ENCODE results near the gene LRRFIP1.

The LRRFIP1 gene

GRCh38 chr2:237733677-237734300 is 106.4 kb downstream of the LRRFIP1 start:
- TF ChIP-seq EGR1 (IDR thresholded peaks at IDR 0.05) (no peak), EP300 (IDR thresholded peaks at IDR 0.05; ENCODE audit: borderline replicate concordance) (no peak), MAX (IDR thresholded peaks at IDR 0.05) (no peak), NFIC (IDR thresholded peaks at IDR 0.05) (no peak), FOXM1 (IDR thresholded peaks at IDR 0.05; ENCODE audit: borderline replicate concordance, low read depth) (no peak), TCF12 (IDR thresholded peaks at IDR 0.05; ENCODE audit: low read depth) (no peak), RAD21 (IDR thresholded peaks at IDR 0.05; ENCODE audit: low read depth) (no peak), YY1 (IDR thresholded peaks at IDR 0.05; ENCODE audit: low read depth) (no peak), USF1 (IDR thresholded peaks at IDR 0.05) (no peak), TEAD4 (IDR thresholded peaks at IDR 0.05) (no peak), TAF1 (IDR thresholded peaks at IDR 0.05; ENCODE audit: low read depth) (no peak), REST (IDR thresholded peaks at IDR 0.05; ENCODE audit: low read depth) (no peak), CEBPB (IDR thresholded peaks at IDR 0.05) (no peak), ZBTB7A (IDR thresholded peaks at IDR 0.05; ENCODE audit: low read depth) (no peak), CREB1 (IDR thresholded peaks at IDR 0.05; ENCODE audit: low read depth) (no peak)

- TF ChIP-seq EP300 (IDR thresholded peaks at IDR 0.05; ENCODE audit: borderline replicate concordance): no peak
- TF ChIP-seq MAX (IDR thresholded peaks at IDR 0.05): no peak
- no peak for TF ChIP-seq RAD21 (IDR thresholded peaks at IDR 0.05; ENCODE audit: low read depth)
- TF ChIP-seq TEAD4 (IDR thresholded peaks at IDR 0.05): no peak
- no peak for TF ChIP-seq NFIC (IDR thresholded peaks at IDR 0.05)
- TF ChIP-seq USF1 (IDR thresholded peaks at IDR 0.05): no peak
- TF ChIP-seq CREB1 (IDR thresholded peaks at IDR 0.05; ENCODE audit: low read depth): no peak
Measured at GRCh38 chr2:237734905-237735623, 107.7 kb downstream of the LRRFIP1 start.

GRCh38 chr2:237735798-237736197 is 108.4 kb downstream of the LRRFIP1 start:
- no peak for TF ChIP-seq USF1 (IDR thresholded peaks at IDR 0.05)

- TF ChIP-seq FOXM1 (IDR thresholded peaks at IDR 0.05; ENCODE audit: borderline replicate concordance, low read depth) (no peak), TEAD4 (IDR thresholded peaks at IDR 0.05) (no peak), TCF12 (IDR thresholded peaks at IDR 0.05; ENCODE audit: low read depth) (no peak), EGR1 (IDR thresholded peaks at IDR 0.05) (no peak)
Measured at GRCh38 chr2:237736783-237737182, 109.4 kb downstream of the LRRFIP1 start.

- TF ChIP-seq EP300 (IDR thresholded peaks at IDR 0.05; ENCODE audit: borderline replicate concordance) (no peak), NFIC (IDR thresholded peaks at IDR 0.05) (no peak), TCF12 (IDR thresholded peaks at IDR 0.05; ENCODE audit: low read depth) (no peak), YY1 (IDR thresholded peaks at IDR 0.05; ENCODE audit: low read depth) (no peak), ZBTB7A (IDR thresholded peaks at IDR 0.05; ENCODE audit: low read depth) (no peak), CEBPB (IDR thresholded peaks at IDR 0.05) (no peak), RAD21 (IDR thresholded peaks at IDR 0.05; ENCODE audit: low read depth) (no peak), EGR1 (IDR thresholded peaks at IDR 0.05) (no peak), CREB1 (IDR thresholded peaks at IDR 0.05; ENCODE audit: low read depth) (no peak), TAF1 (IDR thresholded peaks at IDR 0.05; ENCODE audit: low read depth) (no peak), TEAD4 (IDR thresholded peaks at IDR 0.05) (no peak), USF1 (IDR thresholded peaks at IDR 0.05) (no peak)
Measured at GRCh38 chr2:237737196-237737865, 109.9 kb downstream of the LRRFIP1 start.

- TF ChIP-seq FOXM1 (IDR thresholded peaks at IDR 0.05; ENCODE audit: borderline replicate concordance, low read depth) (no peak), MAX (IDR thresholded peaks at IDR 0.05) (no peak), YY1 (IDR thresholded peaks at IDR 0.05; ENCODE audit: low read depth) (no peak), CEBPB (IDR thresholded peaks at IDR 0.05) (no peak)
Measured at GRCh38 chr2:237738255-237738654, 110.9 kb downstream of the LRRFIP1 start.
